ENCODE measurements around the gene FCAR. TPM values are rescaled to one million over a fixed set of nuclear protein-coding genes. Genes with fewer than 3 reads are reported as not detected.
"Not testable (repeated sequence)": the region's sequence is repeated elsewhere in the genome, so short reads cannot be mapped to it uniquely, and the experiment has no call there.

FCAR gene
- total RNA-seq, 1 donor from 2014 or later = 0.30 TPM

GRCh38 chr19:54923276-54923675 lies 49.2 kb downstream of the FCAR start:
- DNase-seq = no peak
- ATAC-seq (ENCODE audit: poor library complexity) = no peak
- intact Hi-C loops (cut with DNase I) = no loop called here

DNA sequence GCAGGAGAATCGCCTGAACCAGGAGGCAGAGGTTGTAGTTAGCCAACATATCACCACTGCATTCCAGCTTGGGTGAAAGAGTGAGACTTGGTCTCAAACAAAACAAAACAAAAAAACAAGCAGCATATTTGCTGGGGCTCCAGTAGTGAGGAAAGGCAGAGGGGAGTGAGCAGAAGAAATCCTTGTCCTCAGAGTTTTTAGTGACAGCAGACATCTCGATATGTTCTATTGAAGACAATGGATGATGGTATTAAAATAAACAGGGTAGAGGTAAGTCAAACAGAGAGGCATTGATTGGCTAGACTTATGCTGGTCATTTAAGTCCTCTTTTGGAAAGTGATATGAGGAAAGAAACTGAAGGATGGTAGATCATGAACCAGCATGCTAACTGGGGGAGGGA lies 54.3 kb downstream of the FCAR start:
- intact Hi-C loops (cut with DNase I) = no loop called here
- no peak for DNase-seq
- no peak for ATAC-seq (ENCODE audit: poor library complexity)

DNA sequence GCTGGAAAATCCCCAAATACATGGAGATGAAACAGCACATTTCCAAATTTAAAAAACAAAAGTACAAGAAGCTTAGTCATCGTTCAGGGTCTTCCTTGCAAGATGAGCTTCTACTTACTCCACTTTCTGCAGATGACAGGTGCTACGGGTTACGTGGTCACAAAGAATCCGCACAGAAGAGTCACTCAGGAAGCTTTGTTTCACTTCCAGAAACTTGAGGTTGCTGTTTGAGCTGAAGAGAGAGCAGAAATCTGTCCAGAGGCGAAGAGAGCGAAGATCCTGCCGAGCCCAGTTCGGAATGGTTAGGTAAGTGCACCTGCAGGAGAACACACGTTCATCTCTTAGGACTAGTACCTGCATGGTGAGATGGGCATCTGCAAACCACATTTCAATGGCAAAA lies 63.9 kb downstream of the FCAR start:
- DNase-seq = no peak
- ATAC-seq (ENCODE audit: poor library complexity) = no peak
- intact Hi-C loops (cut with DNase I) = no loop called here

- ATAC-seq (ENCODE audit: poor library complexity) (no peak), DNase-seq (no peak)
- intact Hi-C loops (cut with DNase I) = no loop called here
These were observed 64.9 kb downstream of the FCAR start for GRCh38 chr19:54938906-54939305.

- ATAC-seq (ENCODE audit: poor library complexity); intact Hi-C loops (cut with DNase I); DNase-seq: not testable (repeated sequence)
These were observed 65.5 kb downstream of the FCAR start for GRCh38 chr19:54939538-54939937.

Other genes with a start within 250 kb of the FCAR start
- gene LILRB1, start 243.8 kb upstream of the FCAR start, total RNA-seq = 1.7 TPM
- gene LILRB4, start 211.2 kb upstream of the FCAR start, total RNA-seq = 3.8 TPM
- gene KIR3DL3, start 149.8 kb upstream of the FCAR start, total RNA-seq = not detected
- gene KIR2DL3, start 135.7 kb upstream of the FCAR start, total RNA-seq = not detected
- gene KIR2DL1, start 104.4 kb upstream of the FCAR start, total RNA-seq = not detected
- not detected for gene KIR2DL4, start 70.6 kb upstream of the FCAR start, total RNA-seq
- gene KIR3DL1, start 57.8 kb upstream of the FCAR start, total RNA-seq = not detected
- gene KIR2DS4, start 41.6 kb upstream of the FCAR start, total RNA-seq = not detected
- gene KIR3DL2, start 23.8 kb upstream of the FCAR start, total RNA-seq = not detected
- gene NCR1, start 31.9 kb downstream of the FCAR start, total RNA-seq = not detected
- not detected for gene NLRP7, start 73.3 kb downstream of the FCAR start, total RNA-seq
- 0.78 TPM for gene NLRP2, start 92.1 kb downstream of the FCAR start, total RNA-seq
- gene GP6, start 164.0 kb downstream of the FCAR start, total RNA-seq = 0.48 TPM
- 45.6 TPM for gene RDH13, start 188.9 kb downstream of the FCAR start, total RNA-seq
- gene EPS8L1, start 201.6 kb downstream of the FCAR start, total RNA-seq = 0.83 TPM
- gene PPP1R12C, start 243.4 kb downstream of the FCAR start, total RNA-seq = 126 TPM